Stimulated activated CD4-positive, alpha-beta T cell treated with anti-CD3 and anti-CD28 coated beads, TNF-alpha, amount 100 ng/mL, for 4 hours (primary cell): Measurements from ENCODE around the gene VSTM2A.
"Not testable (repeated sequence)": the region's sequence is repeated elsewhere in the genome, so short reads cannot be mapped to it uniquely, and the experiment has no call there.

Source experiments
- DNase-seq, 3 experiments: peaks; one replicate each; pipeline ENCODE4 v3.0.0-alpha.2; 2020; ENCODE audit warnings: low read depth in 3 of 3

VSTM2A gene

GRCh38 chr7:54541669-54542625 lies at the start of gene VSTM2A:
VSTM2A (plus strand) TSS chr7:54542375; CDS start chr7:54542731, 356 bp downstream.
- no peak for DNase-seq

GRCh38 chr7:54504531-54504930 lies 37.6 kb upstream of the VSTM2A start:
- not testable (repeated sequence) for DNase-seq

DNA sequence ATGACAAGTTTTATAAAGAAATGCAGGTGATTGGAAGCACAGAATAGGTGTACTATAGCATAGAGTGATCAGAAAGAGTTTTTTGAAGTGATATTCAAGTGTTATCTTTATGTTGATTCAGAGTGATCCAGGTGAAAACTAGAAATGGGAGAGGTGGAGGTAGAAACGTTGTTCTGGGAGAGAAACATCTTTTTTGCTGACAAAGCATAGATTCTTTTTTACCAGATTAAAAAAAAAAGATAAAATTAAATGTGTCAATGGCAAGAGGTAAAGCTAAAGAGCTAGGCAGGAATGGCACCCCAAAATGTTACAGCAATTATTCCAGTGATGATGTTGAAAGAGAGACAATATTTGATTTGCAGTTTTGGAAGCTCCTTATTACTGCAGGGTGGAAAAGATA lies 12.6 kb upstream of the VSTM2A start:
- DNase-seq = no peak

DNA sequence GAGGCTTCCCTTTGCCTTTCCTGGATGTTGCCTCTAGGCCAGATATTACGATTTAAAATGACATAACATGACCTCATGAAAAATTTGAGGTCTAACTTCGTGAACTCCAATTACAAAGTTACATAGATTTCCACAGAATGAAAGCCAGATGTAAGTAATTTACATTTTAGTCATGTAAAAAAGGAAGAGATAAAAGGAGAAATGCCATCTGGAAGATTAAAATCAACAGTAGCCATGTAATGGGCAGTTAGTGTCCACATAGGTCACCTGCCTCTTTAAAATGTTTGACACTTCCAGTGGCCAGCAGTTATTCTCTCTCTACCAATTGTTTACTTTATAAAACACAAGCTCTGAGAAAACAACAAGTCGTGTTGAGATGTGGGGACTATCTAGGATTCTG lies 4.1 kb upstream of the VSTM2A start:
- no peak for DNase-seq

- no peak for DNase-seq
These were observed 895 bp downstream of the VSTM2A start for GRCh38 chr7:54543051-54543488.

- no peak for DNase-seq
These were observed 2.0 kb downstream of the VSTM2A start for GRCh38 chr7:54544149-54544526.

DNA sequence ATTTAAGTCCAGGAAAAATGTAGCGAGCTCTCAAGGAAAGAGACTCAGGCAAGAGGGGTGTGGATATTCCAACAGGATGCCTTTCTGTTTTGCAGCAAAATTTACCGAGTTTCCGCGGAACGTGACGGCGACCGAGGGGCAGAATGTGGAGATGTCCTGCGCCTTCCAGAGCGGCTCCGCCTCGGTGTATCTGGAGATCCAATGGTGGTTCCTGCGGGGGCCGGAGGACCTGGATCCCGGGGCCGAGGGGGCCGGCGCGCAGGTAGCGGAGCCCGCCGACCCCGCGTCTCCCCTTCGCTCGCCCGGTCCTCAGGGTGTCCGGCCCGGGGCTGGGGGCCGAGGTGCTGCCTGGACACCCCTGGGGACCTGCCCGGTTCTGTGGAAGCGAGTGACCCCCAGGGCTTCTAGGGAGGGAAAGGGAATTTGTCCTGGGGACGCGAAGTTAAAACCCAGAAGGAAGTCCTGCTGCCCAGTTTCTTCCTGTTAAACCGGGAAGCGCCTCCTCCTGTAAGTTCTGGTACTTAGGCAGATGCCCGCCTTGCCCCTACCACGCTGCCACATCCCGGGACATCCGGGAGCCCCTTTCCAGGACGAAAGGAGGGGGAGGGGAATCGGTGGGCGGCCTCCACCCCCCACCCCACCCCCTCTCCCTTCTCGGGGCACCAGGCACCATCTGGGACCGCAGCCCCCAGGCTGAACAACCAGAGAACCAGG lies 2.5 kb downstream of the VSTM2A start:
- DNase-seq = no peak

- DNase-seq = no peak
These were observed 3.0 kb downstream of the VSTM2A start for GRCh38 chr7:54545241-54545563.

- no peak for DNase-seq
These were observed 4.2 kb downstream of the VSTM2A start for GRCh38 chr7:54546081-54546985.

DNA sequence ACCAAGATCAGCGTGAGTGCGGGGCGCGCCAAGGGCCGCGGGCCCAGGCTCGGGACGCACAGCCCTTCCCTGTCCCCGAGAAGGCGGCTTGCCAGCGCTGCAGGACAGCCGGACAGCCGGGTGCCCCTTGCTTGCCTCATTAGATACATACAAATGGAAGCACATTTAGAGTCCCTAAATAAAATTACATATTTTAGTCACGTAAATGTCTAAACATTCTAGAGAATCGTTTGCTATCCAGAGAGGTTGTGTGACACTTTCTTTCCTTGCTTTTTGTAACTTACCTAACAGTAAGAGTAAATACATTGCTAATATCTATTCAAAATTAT lies 4.8 kb downstream of the VSTM2A start:
- DNase-seq = no peak

DNA sequence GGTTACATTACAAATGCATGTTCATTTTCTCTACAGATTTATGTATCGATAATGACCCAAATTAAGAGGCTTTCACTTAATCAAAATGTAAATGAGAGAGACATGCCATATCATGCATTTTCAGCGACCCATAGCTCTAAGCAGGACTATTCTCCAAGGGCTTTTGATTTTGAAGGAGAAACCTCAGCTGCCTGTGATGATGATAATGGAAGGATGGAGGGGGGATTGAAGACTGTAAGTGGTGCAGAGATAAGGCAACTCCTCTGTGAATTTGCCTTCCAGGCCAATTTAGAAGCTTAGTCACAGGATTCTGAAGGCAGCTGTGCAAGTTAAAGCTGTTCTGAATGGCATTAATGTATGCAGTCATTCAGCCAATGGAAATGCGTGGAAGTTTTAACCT lies 8.3 kb downstream of the VSTM2A start:
- DNase-seq = no peak

GRCh38 chr7:54556121-54556520 lies 13.9 kb downstream of the VSTM2A start:
- no peak for DNase-seq

DNA sequence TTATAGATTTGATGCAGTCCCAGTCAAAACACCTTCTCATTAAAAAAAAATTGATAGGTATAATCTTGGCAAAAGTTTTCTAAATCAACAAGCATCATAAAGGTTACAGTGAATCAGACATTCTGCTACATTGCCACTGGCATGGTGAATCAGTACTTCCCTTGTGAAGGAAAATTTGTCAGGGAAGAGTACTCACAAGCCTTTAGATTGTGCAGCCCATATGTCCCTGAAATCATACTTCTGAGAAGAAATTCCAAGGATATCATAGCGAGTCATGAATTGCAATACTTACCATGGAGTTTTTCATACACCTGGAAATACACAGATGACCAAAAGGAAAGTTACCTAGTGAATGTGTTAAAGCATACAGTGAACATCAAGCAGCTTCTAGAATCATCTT lies 17.2 kb downstream of the VSTM2A start:
- no peak for DNase-seq

DNA sequence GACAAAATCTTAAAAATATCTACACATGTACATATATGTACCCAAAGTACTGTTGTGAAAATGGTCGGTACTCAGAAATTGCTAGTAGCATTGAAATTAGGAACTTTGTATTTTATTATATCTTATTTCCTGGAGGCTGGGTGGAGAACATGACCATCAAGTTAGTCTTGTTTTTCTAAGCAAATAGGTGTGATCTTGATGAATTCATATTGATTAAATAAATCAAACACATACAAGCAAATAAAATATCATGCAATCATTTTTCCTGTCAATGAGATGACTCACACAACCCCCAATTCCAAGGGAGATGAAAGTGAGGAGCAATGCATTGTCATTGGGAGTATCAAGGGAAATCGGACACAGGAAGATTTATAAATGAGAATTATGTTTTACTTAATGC lies 18.0 kb downstream of the VSTM2A start:
- DNase-seq = no peak

DNA sequence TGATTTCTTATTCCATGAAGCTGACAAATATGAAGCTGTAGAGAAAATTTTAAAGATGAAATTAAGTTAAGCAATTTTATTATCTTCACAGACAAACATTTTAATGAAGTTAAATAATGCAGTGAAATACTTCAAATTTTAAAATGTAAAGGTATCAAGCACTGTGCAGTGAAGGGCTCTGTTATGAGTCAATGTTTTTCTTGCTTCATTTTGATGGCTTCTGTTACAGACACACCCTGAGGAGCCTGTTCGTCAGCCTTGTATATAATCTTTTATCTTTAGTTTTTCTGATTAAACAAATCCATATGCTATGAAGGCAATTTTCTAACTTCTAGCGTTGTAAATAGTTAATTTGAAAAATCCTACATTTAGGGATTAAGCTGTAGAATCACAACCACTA lies 18.5 kb downstream of the VSTM2A start:
- no peak for DNase-seq

GRCh38 chr7:54563329-54563916 lies 21.2 kb downstream of the VSTM2A start:
- DNase-seq = no peak

DNA sequence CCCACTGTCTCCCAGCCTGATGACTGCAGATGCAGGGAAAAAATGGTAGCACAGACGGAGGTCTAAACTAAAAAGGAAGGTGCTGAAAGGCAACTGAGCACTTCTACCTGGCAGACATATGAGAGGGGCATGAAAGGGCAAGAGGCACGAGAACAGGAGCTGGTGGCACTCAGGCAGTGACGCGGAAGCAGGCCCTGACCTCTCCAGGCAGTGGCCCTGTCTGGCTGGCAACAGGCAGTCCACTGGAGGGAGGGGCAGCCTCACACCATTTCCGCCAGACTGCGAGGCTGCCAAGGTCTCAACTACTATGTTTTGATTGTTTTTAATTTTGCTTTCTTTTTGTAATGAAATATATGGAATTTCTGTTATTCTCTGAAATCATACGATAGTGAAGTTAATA lies 23.3 kb downstream of the VSTM2A start:
- no peak for DNase-seq

GRCh38 chr7:54581511-54581910 lies 39.3 kb downstream of the VSTM2A start:
- DNase-seq = no peak

DNA sequence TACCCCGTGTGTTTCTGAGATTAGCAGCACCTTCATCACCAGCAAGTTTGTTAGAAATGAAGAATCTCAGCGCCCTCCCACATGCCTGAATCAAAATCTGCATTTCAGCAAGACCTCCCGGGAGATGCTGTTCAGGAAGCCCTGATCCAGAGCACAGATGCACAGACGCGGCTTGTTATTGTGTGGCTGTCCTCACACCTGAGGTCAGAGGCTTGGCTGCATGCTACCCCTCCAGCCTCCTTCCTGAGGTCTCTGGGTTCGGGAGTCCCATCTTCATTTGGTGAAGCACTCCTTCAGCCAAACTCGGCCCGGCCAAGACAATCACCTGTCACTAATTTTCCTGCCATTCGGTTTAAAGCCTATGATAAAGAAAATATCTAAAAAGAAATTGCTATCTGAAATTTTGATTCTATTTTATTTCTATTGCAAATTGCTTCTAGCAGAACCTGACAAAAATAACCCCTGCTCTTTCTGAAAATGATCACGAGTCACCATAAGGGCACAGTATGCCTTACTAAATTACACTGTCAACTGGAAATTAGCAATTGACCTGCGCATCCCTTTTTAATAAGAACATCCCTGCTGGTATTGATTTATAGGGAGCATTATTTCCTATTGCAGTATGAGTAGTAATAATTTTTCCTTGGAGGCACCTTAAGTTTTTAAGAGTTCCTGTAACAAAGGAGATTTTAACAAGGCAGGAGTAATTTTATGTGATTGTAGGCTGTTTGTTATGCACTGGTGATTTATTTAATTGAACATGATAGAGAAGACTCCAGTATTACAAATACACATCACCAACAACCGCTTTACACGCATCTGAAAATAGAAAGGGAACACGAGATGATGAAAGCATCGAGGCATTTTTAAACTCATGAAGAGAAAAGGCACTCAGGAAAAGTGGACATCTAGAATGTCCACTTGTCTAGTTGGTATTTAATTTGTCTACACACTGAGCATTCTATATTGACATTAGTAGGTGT lies 49.5 kb downstream of the VSTM2A start:
- DNase-seq = no peak

DNA sequence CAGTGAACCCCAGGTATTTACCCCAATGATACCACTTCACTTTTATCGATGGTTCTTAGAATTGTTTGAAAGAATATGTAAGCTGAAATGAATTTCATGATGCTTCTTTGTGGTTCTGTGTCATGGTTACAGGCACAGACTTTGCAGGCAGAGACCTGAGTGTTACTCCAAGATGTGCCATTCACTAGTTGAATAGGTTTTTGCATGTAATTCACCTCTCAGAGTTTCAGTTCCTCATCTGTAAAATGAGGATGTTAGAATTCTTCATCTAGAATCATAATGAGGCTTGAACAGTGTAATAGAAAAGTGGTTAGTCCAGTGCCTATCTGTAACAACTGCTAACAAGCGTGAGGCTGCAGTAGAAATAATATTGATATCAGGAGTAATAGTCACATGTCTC lies 54.6 kb downstream of the VSTM2A start:
- no peak for DNase-seq

GRCh38 chr7:54615537-54615936 lies 73.4 kb downstream of the VSTM2A start:
- no peak for DNase-seq
